Prostate gland (tissue), 2 donors: ENCODE measurements around the gene GAK. TPM values are rescaled to one million over a fixed set of nuclear protein-coding genes. Genes with fewer than 3 reads are reported as not detected.

Experiments used
- DNase-seq: peaks from one replicate; pipeline ENCODE4 v3.0.0-alpha.2; 2019; ENCODE audit warnings: low spot score
- H3K27ac ChIP-seq, 2 donors: fragments of 200-600 bp; sonication (generic); 2 replicates each; pipeline ENCODE4 v1.5.1; 2017 to 2019
- H3K27me3 ChIP-seq: fragments of 200-600 bp; sonication (generic); replicated peaks from 2 replicates; pipeline ENCODE4 v1.5.1; 2019; ENCODE audit not compliant: insufficient read depth
- H3K36me3 ChIP-seq, 2 donors: fragments of 200-600 bp; sonication (generic); 1 replicate in 1 of 2; 2 replicates in 1 of 2; pipeline versions ENCODE4 v1.5.1 to v1.8.1; 2017 to 2019
- H3K4me1 ChIP-seq: fragments of 200-600 bp; sonication (generic); replicated peaks from 2 replicates; pipeline ENCODE4 v1.5.1; 2019
- H3K4me3 ChIP-seq, 2 donors: fragments of 200-600 bp; sonication (generic); 2 replicates each; pipeline ENCODE4 v1.5.1; 2017 to 2019
- H3K9me3 ChIP-seq: fragments of 200-600 bp; sonication (generic); 2 replicates; pipeline ENCODE4 v1.5.1; 2017
- CTCF ChIP-seq, 4 experiments: fragments of 200-600 bp in 2 of 4; fragments of 450-650 bp in 2 of 4; sonication (generic) in 2 of 4; IDR thresholded peaks; 1 replicate in 3 of 4; 2 replicates in 1 of 4; pipeline ENCODE4 v1.5.1; 2016 to 2019; ENCODE audit warnings: antibody characterized with exemption in 4 of 4, mild to moderate bottlenecking in 2 of 4, moderate library complexity in 2 of 4
- POLR2A ChIP-seq: fragments of 450-650 bp; IDR thresholded peaks from one replicate; pipeline ENCODE4 v1.6.1; 2016; ENCODE audit warnings: antibody characterized with exemption, mild to moderate bottlenecking
- POLR2AphosphoS5 ChIP-seq: sonication (generic); formaldehyde crosslinking; IDR thresholded peaks from one replicate; pipeline ENCODE4 v1.6.1; 2017; ENCODE audit warnings: antibody characterized with exemption
- WGBS: methylation state at CpG from one replicate; pipeline ENCODE4 v1.1.5; 2018; 5-methylcytosine and 5-hydroxymethylcytosine counted together
- intact Hi-C: fragments of 100-400 bp; cut with DNase I; formaldehyde crosslinking; loops from one replicate; pipeline ENCODE4 v1.14.2; 2022
- total RNA-seq, 2 donors: library from RNA; depleted of rRNA; stranded (reverse); fragments of >200 nt; gene quantifications; one replicate each; pipeline ENCODE4 v1.1.0, GENCODE V29; 2016

GAK gene
- total RNA-seq, 2 donors from 2014 or later, result 158 to 181 TPM

- Histone ChIP-seq H3K27ac (no peak overlapping the region), H3K4me3 (no peak overlapping the region), H3K4me1 (no peaks in the 10 kb centered on the region), H3K9me3 (no peaks in the 10 kb centered on the region), H3K36me3 (no peaks in the 10 kb centered on the region), H3K27me3 (no peaks in the 10 kb centered on the region)
- 81% methylated on average over 6 of the region's 8 CpGs for WGBS
- intact Hi-C loops, result no loop called here
- TF ChIP-seq CTCF (IDR thresholded peaks at IDR 0.05), result no peak
- no peak for TF ChIP-seq POLR2A
- TF ChIP-seq POLR2AphosphoS5, result no peak
- DNase-seq, result no peak
Observed at GRCh38 chr4:957231-957580, 25.1 kb upstream of the GAK start.

- no peak overlapping the region for H3K27ac ChIP-seq
- no peaks in the 10 kb centered on the region for H3K36me3 ChIP-seq
- 81% methylated on average over 14 of the region's 14 CpGs for WGBS
- no peak for DNase-seq
- H3K27me3 ChIP-seq, result no peaks in the 10 kb centered on the region
- intact Hi-C loops, result no loop called here
- TF ChIP-seq POLR2A, result no peak
- H3K9me3 ChIP-seq, result no peaks in the 10 kb centered on the region
- no peak overlapping the region for H3K4me3 ChIP-seq
- no peaks in the 10 kb centered on the region for H3K4me1 ChIP-seq
Observed at GRCh38 chr4:956531-957230, 24.6 kb upstream of the GAK start.

GRCh38 chr4:955931-956381, 23.8 kb upstream of the GAK start:
- H3K9me3 ChIP-seq, result no peaks in the 10 kb centered on the region
- TF ChIP-seq CTCF (IDR thresholded peaks at IDR 0.05), result no peak
- no peak for TF ChIP-seq POLR2AphosphoS5
- TF ChIP-seq POLR2A, result no peak
- 73% methylated on average over 10 of the region's 12 CpGs for WGBS
- H3K36me3 ChIP-seq, result no peaks in the 10 kb centered on the region
- no peaks in the 10 kb centered on the region for H3K4me1 ChIP-seq
- H3K27ac ChIP-seq, result no peak overlapping the region
- H3K4me3 ChIP-seq, result no peak overlapping the region
- DNase-seq, result no peak
- intact Hi-C loops, result no loop called here
- no peaks in the 10 kb centered on the region for H3K27me3 ChIP-seq

GRCh38 chr4:955161-955921, 23.2 kb upstream of the GAK start:
- no peaks in the 10 kb centered on the region for H3K4me1 ChIP-seq
- H3K27ac ChIP-seq, result no peak overlapping the region
- TF ChIP-seq POLR2A (no peak), CTCF (IDR thresholded peaks at IDR 0.05) (no peak), POLR2AphosphoS5 (no peak)
- no peaks in the 10 kb centered on the region for H3K9me3 ChIP-seq
- 90% methylated on average over 33 of the region's 33 CpGs for WGBS
- intact Hi-C loops, result no loop called here
- no peak for DNase-seq
- H3K36me3 ChIP-seq, result no peaks in the 10 kb centered on the region
- H3K4me3 ChIP-seq, result no peak overlapping the region
- no peaks in the 10 kb centered on the region for H3K27me3 ChIP-seq

GRCh38 chr4:954211-955020, 22.3 kb upstream of the GAK start:
- no peak overlapping the region for H3K27ac ChIP-seq
- 92% methylated on average over 17 of the region's 17 CpGs for WGBS
- no peak overlapping the region for H3K4me3 ChIP-seq
- no peaks in the 10 kb centered on the region for H3K9me3 ChIP-seq
- no peaks in the 10 kb centered on the region for H3K4me1 ChIP-seq
- intact Hi-C loops, result no loop called here
- no peaks in the 10 kb centered on the region for H3K27me3 ChIP-seq
- TF ChIP-seq CTCF (IDR thresholded peaks at IDR 0.05) (no peak), POLR2AphosphoS5 (no peak), POLR2A (no peak)
- H3K36me3 ChIP-seq, result no peaks in the 10 kb centered on the region
- no peak for DNase-seq
